GM11168 (cell line): Measurements from ENCODE around the gene FAM149B1.

ENCODE experiments used
- in situ Hi-C: fragments of 300-500 bp; cut with MboI; formaldehyde crosslinking; loops from one replicate; pipeline ENCODE4 v1.12.0; 2022; ENCODE audit warnings: low sequenced_read_pairs; ENCODE audit not compliant: unreplicated experiment

FAM149B1 gene

DNA sequence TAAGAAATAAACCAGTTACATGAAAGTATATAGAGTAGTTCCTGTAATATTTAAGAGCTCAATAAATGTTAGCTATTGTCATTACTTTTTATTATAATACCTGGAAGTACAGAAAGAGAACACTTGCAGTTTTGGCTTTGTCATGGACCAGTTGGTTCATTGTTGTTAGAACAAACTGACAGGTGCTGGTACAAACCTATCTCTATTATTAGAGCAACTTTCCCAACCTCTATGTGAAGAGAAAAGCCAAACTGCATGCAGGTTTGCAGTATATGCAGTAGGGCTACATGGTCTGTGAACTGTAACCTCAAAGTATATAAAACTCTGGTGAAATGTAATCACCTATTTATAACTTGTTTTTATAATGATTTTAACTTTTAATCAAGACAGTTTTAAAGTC lies 58.7 kb downstream of the FAM149B1 start:
- in situ Hi-C loops = no loop called here

GRCh38 chr10:73228247-73228646 lies 60.3 kb downstream of the FAM149B1 start:
- in situ Hi-C loops = no loop called here

GRCh38 chr10:73229567-73229966 lies 61.6 kb downstream of the FAM149B1 start:
- in situ Hi-C loops = no loop called here

DNA sequence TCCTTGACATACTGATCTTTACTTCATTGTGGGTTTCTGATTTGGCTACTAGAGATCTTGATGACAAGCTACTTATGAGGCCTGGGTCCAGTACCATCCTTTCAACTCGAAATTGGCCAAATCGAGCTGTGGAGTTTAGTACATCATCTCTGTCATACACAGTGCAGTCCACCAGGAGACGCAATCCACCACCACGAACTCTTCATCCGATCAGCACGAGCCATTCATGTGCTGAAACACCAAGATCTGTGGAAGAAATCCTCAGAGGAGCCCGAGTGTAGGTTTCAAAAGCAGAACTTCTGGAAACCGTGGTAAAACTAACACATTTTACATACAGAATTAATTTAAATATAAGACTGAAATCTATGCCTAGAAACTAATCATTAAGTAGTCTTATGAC lies 65.0 kb downstream of the FAM149B1 start:
- in situ Hi-C loops = no loop called here

DNA sequence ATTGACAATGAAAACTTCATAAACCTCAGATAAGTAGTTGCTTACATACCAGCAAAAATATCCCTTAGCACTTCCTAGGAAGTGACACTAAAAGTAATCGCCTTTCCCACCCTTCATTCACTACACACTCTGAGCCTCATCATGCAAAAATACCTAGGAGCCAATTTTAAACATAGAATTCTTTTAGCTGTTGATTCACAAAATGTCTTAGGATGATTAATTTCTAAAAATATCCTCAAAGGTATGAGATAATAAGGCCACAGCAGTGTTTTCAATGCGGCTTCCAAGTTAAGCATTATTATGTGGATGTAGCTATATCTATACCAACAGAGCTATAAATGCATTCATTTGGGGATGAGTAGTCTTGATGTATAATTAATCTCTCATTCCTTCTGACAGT lies 66.0 kb downstream of the FAM149B1 start:
- in situ Hi-C loops = no loop called here

DNA sequence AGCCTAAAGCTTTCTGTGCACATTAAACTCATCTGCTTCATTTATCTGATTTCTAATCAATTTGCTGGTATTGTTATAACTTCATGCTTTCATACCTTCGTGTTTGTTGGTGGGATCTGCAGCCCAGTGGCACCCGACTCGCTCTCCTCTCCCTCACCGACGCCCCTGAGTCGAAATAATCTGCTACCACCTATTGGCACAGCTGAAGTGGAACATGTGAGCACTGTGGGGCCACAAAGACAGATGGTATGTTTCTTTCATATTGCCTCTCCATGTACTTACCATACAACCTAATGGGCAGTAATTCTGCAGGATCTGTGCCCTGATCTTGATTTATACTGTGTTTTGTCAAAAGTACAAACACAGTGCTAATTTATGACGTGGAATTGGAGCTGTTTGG lies 66.8 kb downstream of the FAM149B1 start:
- in situ Hi-C loops = no loop called here

GRCh38 chr10:73238990-73239566 lies 71.2 kb downstream of the FAM149B1 start:
- in situ Hi-C loops = no loop called here

DNA sequence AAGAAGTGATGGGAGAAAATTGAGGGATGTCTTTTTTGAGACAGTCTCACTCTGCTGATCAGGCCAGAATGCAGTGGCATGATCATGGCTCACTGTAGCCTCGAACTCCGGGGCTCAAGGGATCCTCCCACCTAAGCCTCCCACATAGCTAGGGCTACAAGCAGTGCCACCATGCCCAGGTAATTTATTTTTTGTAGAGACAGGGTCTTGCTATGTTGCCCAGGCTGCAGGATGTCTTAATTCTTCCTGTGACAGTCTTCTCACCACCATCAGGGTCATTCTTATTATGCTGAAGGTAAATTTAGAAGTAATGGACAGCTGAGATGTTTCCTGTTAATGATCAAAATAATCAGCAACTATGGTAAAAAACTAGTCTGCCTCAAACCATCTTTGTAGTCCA lies 72.0 kb downstream of the FAM149B1 start:
- in situ Hi-C loops = no loop called here

- in situ Hi-C loops = no loop called here
Observed at GRCh38 chr10:73244866-73245477, 77.1 kb downstream of the FAM149B1 start.

DNA sequence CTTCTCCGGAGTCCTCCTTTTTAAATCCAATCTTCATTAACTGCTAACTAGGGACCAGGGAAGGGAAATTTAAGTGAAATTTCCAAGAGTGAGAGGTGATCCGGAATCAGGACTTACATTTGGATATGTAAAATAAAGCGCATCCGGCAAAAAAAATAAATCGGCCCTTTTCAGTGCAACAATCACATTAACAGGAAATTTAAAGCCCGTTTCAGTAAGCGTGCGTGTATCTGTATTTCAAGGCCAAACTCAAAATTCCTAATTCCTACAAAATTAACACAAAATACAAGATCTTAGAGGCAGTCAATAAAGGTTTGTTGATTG lies 78.4 kb downstream of the FAM149B1 start:
- in situ Hi-C loops = no loop called here

DNA sequence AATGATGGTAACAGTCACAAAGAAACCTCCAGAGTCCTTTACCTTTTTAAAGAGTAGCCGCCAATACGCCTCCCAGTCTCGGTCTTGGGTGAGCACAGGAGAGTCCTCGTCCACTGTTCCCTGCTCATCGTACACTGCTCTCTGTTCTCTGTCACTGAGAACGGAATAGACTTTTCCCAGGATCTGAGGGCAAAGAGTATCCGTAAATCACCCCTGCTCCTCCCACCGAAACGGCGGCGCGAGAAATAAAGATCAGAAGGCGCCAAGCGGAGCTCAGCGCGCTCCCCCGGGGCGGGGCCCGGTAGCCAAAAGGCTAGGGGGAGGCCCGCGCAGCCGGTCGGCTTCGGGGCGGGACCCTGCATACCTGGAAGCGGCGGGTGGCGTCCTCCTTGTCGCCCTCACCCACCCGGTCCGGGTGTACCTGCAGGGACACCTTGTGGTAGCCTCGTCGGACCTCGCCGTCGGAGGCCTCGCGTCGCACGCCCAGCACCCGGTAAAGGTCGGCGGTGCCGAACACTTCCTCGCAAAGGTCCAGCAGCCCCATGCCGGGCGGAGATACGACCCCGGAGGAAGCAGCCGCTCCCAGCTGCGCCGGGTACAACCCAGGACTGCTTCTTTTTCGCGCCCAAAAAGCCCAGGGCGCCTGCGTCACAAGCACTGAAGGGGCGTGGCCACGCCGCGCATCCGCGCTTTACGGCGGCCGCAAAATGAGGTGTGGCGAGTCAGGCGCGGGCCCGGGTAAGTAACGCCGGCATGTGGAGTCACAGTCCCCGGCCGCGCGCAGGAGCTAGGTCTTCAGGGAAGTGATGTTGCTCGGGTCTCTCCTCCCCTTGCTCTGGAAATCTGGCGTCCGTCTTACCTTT lies 79.0 kb downstream of the FAM149B1 start, which contains the start of gene DNAJC9:
Gene DNAJC9 (minus strand): TSS at position 610 of the 863 bp plus-strand sequence. CDS start 66 bp downstream, at position 544.
- in situ Hi-C loops = no loop called here

GRCh38 chr10:73247509-73248258 lies 79.8 kb downstream of the FAM149B1 start:
- in situ Hi-C loops = no loop called here

GRCh38 chr10:73248259-73248724 lies 80.4 kb downstream of the FAM149B1 start:
- in situ Hi-C loops = no loop called here

DNA sequence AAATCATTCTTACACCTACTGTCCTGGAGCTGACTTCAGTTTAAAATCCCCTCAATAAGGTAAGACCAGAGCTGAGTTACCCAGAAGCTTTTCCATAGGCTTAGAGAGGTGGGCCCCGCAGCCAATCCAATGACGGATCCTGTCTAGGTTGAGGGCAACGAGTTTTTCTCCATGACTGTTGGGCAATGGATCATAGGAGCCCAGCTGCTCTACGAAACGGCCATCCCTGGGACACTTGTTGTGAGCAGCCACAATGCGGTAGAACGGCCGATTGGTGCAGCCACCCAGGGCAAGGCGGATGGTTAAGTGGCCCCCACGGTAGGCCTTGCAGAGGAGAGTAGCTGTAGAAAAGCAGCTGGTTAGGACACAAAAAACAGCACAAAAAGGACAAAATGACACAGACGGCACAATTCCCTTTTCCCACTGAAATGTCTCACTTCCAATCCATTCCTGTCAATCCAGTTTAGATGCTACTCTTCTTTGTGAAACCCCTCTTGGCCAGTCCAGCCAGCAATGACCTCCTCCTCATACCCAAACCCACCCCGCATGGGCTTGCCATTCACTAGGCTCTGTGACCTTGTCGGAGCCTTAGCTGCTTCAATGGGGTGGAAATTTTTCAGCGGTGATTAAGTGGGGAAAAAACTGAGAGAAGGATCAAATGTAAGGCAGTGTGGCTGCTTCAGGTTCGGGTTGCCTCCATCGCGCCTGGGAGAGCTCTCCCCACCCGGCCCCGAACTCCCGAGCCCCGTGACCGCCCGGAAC lies 83.9 kb downstream of the FAM149B1 start:
- in situ Hi-C loops = loop anchor here (25.0 kb wide), 1 partner anchor 385 kb away; the partner anchor contains the start of gene MYOZ1

GRCh38 chr10:73252445-73253224 lies 84.7 kb downstream of the FAM149B1 start, which contains the start of gene MRPS16:
MRPS16 (minus strand) TSS chr10:73252644; CDS start chr10:73252482, 162 bp downstream.
- in situ Hi-C loops = loop anchor here (25.0 kb wide), 1 partner anchor 385 kb away; the partner anchor contains the start of gene MYOZ1

- in situ Hi-C loops = loop anchor here (25.0 kb wide), 1 partner anchor 384 kb away; the partner anchor contains the start of gene MYOZ1
Observed at GRCh38 chr10:73253225-73253555, 85.3 kb downstream of the FAM149B1 start.

GRCh38 chr10:73258612-73259011 lies 90.7 kb downstream of the FAM149B1 start:
- in situ Hi-C loops = loop anchor here (25.0 kb wide), 1 partner anchor 379 kb away; the partner anchor contains the start of gene MYOZ1

GRCh38 chr10:73261362-73261995 lies 93.6 kb downstream of the FAM149B1 start:
- in situ Hi-C loops = loop anchor here (25.0 kb wide), 1 partner anchor 376 kb away; the partner anchor contains the start of gene MYOZ1
